Activated CD8-positive, alpha-beta T cell treated with anti-CD3 and anti-CD28 coated beads for 36 hours (primary cell): Measurements from ENCODE around the gene TMUB1. TPM values are rescaled to one million over a fixed set of nuclear protein-coding genes. Genes with fewer than 3 reads are reported as not detected.

Source experiments
- ATAC-seq: fragments of 200-7000 bp; cut with Tn5 transposase; one replicate; pipeline ENCODE4 v1.10.0; 2021; ENCODE audit warnings: mild to moderate bottlenecking, moderate library complexity
- CTCF ChIA-PET: fragments of 350-600 bp; sonication (Branson Sonifier 250); formaldehyde crosslinking; loops from one replicate; lab custom pipeline; 2021; ENCODE audit warnings: antibody characterized with exemption; lab: Charles Lee
- POLR2A ChIA-PET: fragments of 350-600 bp; sonication (Branson Sonifier 250); formaldehyde crosslinking; loops from one replicate; lab custom pipeline; 2021; ENCODE audit warnings: antibody characterized with exemption; lab: Charles Lee
- DNase-seq: peaks from one replicate; pipeline ENCODE4 v3.0.0-alpha.2; 2020
- H3K27ac Mint-ChIP-seq: one replicate; pipeline ENCODE4 v1.8.0; 2021; ENCODE audit warnings: mild to moderate bottlenecking, mixed read lengths
- H3K27me3 Mint-ChIP-seq: one replicate; pipeline ENCODE4 v1.8.0; 2021; ENCODE audit warnings: mixed read lengths
- H3K36me3 Mint-ChIP-seq: one replicate; pipeline ENCODE4 v1.8.0; 2021; ENCODE audit warnings: low read depth, mixed read lengths
- H3K4me1 Mint-ChIP-seq: one replicate; pipeline ENCODE4 v1.8.0; 2021; ENCODE audit warnings: low read depth, mixed read lengths
- H3K4me3 Mint-ChIP-seq: one replicate; pipeline ENCODE4 v1.8.0; 2021; ENCODE audit warnings: mild to moderate bottlenecking, moderate library complexity, mixed read lengths
- H3K9me3 Mint-ChIP-seq: one replicate; pipeline ENCODE4 v1.8.0; 2021; ENCODE audit warnings: mixed read lengths
- CTCF ChIP-seq: fragments of 200-600 bp; IDR thresholded peaks from one replicate; pipeline ENCODE4 v1.8.0; 2022; ENCODE audit warnings: antibody characterized with exemption, mild to moderate bottlenecking
- intact Hi-C: fragments of 100-400 bp; cut with micrococcal nuclease; formaldehyde crosslinking; loops from one replicate; pipeline ENCODE4 v1.10.0; 2022
- total RNA-seq, 2 experiments: library from RNA; stranded (reverse); gene quantifications; one replicate each; pipeline ENCODE4 v1.2.3, GENCODE V29; 2021

The TMUB1 gene
- total RNA-seq, 2 experiments from 2014 or later = 59.7 to 64.2 TPM

GRCh38 chr7:151115121-151115835, 32.0 kb upstream of the TMUB1 start:
- Mint-ChIP-seq H3K9me3 (no peaks in the 10 kb centered on the region), H3K4me3 (peak overlapping the region; percentile 58), H3K4me1 (peaks cover 11% of the 10 kb centered on the region), H3K27me3 (peaks cover 17% of the 10 kb centered on the region), H3K36me3 (no peaks in the 10 kb centered on the region), H3K27ac (no peak overlapping the region)
- CTCF ChIA-PET = interaction anchor here (0.6 to 4.9 kb wide), 10 partner anchors 9 to 345 kb away, joined by 3 to 38 read pairs (median 4); partner anchors contain the start of genes ABCB8 and TMUB1
- DNase-seq = peak; percentile 48
- ATAC-seq = peak; percentile 69
- intact Hi-C loops = loop anchor here (10.0 kb wide), 1 partner anchor 190 kb away; no protein-coding TSS in a partner anchor
- TF ChIP-seq CTCF = no peak
- POLR2A ChIA-PET = no interaction called here

- POLR2A ChIA-PET = interaction anchor here (0.8 to 1.0 kb wide), 3 partner anchors 12 to 56 kb away, joined by 3 read pairs; partner anchors contain the start of gene AGAP3
- TF ChIP-seq CTCF = no peak
- intact Hi-C loops = loop anchor here (10.0 kb wide), 1 partner anchor 190 kb away; no protein-coding TSS in a partner anchor
- Mint-ChIP-seq H3K9me3 (no peaks in the 10 kb centered on the region), H3K36me3 (no peaks in the 10 kb centered on the region), H3K27ac (no peak overlapping the region), H3K4me1 (peaks cover 11% of the 10 kb centered on the region), H3K27me3 (peaks cover 17% of the 10 kb centered on the region), H3K4me3 (peak overlapping the region; percentile 42)
- ATAC-seq = no peak
- no peak for DNase-seq
- CTCF ChIA-PET = interaction anchor here (1.3 to 4.9 kb wide), 6 partner anchors 11 to 151 kb away, joined by 4 to 38 read pairs (median 9); partner anchors contain the start of genes ABCB8, GBX1 and TMUB1
Measured at GRCh38 chr7:151114151-151115090, 31.1 kb upstream of the TMUB1 start.

GRCh38 chr7:151113344-151114150, 30.3 kb upstream of the TMUB1 start:
- ATAC-seq = no peak
- ChIA-PET CTCF (interaction anchor here (1.5 to 4.9 kb wide), 6 partner anchors 10 to 150 kb away, joined by 4 to 38 read pairs (median 10); partner anchors contain the start of genes ABCB8, GBX1 and TMUB1), POLR2A (interaction anchor here (0.8 to 1.0 kb wide), 3 partner anchors 11 to 57 kb away, joined by 3 read pairs; partner anchors contain the start of gene AGAP3)
- Mint-ChIP-seq H3K4me3 (peak overlapping the region; percentile 42), H3K4me1 (peaks cover 11% of the 10 kb centered on the region), H3K27ac (no peak overlapping the region), H3K36me3 (no peaks in the 10 kb centered on the region), H3K9me3 (no peaks in the 10 kb centered on the region), H3K27me3 (peaks cover 17% of the 10 kb centered on the region)
- intact Hi-C loops = loop anchor here (10.0 kb wide), 1 partner anchor 191 kb away; no protein-coding TSS in a partner anchor
- DNase-seq = no peak
- TF ChIP-seq CTCF = no peak

GRCh38 chr7:151110941-151111645, 27.8 kb upstream of the TMUB1 start:
- TF ChIP-seq CTCF = peak; percentile 91
- intact Hi-C loops = loop anchor here (10.0 kb wide), 1 partner anchor 194 kb away; no protein-coding TSS in a partner anchor
- ChIA-PET POLR2A (no interaction called here), CTCF (interaction anchor here (0.7 to 4.9 kb wide), 43 partner anchors 9 to 233 kb away, joined by 3 to 38 read pairs (median 5); partner anchors contain the start of genes ABCB8, ABCF2, ATG9B and SLC4A2)
- H3K9me3 Mint-ChIP-seq = no peaks in the 10 kb centered on the region
- H3K27me3 Mint-ChIP-seq = peaks cover 17% of the 10 kb centered on the region
- no peaks in the 10 kb centered on the region for H3K36me3 Mint-ChIP-seq
- no peak overlapping the region for H3K4me3 Mint-ChIP-seq
- no peak overlapping the region for H3K27ac Mint-ChIP-seq
- peaks cover 4% of the 10 kb centered on the region for H3K4me1 Mint-ChIP-seq
- DNase-seq (peak; percentile 83), ATAC-seq (peak; percentile 74)
